ENCODE data around the gene INSIG1.

The INSIG1 gene

DNA sequence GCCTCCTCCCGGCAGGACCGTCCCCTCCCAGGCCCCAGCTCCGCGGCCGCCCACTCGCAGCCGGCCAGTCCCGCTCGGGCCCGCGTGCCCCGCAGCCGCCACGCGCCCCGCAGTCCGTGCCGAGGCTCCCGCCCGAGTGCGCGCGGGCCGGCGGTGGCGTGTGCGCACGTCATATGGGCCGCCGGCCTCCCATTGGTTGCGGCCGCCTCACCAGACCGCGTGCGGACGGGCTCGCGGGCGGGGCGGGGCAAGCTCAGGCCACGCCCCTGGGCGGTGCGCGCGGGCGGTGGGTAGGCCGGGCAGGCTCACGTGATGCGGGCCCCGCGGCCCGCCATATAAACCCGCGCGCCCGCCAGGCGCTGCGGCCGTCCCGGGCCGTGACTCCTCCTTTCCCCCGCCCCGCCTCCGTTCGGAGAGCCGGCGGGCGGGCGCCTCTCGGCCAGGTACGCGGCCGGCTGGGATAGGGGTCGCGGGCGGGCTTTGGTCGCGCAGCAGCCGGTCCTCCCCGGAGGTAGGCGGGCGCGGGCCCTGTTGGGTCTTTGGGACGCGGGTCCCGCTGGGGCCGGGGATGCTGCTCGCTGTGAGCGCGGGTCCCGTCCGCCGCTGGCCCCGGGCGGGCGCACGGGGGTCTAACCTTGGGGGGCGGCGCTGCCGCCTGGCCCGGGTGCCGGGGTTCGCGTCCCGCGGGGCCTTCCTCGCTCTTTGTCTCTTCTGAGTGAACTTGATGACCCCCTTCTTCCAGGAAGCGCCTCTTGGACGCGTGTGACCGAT is at the start of gene INSIG1:
Gene INSIG1, plus strand, starts transcription at position 362 of the 771 bp plus-strand sequence. Its CDS starts 408 bp downstream, at position 770.
- DNase-seq = peak; percentile 95

DNA sequence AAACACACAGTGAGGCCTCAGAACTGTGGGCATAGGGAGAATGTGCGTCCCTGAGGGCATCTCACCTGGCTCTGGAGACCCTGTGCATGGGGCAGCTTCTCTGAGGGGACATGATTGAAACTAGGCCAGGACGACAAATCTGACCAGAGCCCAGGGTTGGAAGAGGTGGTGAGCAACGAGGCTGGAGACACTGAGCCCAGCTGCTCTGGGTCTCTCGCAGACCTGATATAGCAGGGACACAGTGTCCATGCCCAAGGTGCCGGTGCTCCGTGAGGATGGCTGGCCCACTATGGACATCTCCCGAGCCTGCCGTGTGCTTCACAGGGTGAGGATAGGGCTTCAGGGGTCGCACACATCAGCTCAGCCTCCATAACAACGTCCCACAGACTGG is 49.3 kb upstream of the INSIG1 start:
- DNase-seq = no peak

DNA sequence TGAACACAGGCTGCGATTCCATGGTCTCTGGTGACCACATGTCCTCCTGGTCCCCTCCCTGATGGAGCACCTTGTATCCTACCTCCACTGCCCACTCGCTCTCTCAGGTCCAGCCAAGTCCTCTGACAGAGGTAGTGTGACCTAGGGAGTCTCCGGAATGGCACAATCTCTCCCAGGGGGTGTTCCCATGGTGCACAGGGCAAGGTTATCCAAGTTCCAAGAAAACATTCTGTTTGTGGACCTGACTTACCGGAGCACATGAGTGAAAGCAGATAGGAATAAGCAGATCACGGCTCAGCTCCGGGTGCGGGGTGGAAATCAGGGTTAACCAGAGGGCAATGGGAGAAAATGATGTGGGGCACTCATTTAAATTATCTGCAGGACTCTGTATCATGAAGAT is 45.8 kb upstream of the INSIG1 start:
- no peak for DNase-seq

DNA sequence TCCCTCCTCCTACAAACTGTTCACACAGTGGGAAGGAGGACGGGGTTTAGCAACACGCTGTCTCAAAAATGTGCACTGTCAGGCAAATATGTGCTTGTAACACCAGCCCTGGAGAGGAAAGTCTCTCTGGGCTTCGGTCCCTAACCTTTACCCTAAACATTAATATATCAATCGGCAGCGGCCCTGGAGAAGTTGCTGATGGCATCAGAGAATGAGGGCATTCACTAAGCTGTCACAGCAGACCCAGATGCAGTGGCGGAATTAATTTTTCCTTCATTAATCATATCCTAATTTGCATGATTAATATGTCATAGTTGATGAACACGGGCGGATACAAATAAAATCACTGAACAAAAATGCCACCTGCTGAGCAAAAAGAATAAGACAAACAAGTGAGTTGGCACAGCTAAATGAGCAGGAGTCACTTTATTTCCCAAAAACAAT is 45.2 kb upstream of the INSIG1 start:
- no peak for DNase-seq

DNA sequence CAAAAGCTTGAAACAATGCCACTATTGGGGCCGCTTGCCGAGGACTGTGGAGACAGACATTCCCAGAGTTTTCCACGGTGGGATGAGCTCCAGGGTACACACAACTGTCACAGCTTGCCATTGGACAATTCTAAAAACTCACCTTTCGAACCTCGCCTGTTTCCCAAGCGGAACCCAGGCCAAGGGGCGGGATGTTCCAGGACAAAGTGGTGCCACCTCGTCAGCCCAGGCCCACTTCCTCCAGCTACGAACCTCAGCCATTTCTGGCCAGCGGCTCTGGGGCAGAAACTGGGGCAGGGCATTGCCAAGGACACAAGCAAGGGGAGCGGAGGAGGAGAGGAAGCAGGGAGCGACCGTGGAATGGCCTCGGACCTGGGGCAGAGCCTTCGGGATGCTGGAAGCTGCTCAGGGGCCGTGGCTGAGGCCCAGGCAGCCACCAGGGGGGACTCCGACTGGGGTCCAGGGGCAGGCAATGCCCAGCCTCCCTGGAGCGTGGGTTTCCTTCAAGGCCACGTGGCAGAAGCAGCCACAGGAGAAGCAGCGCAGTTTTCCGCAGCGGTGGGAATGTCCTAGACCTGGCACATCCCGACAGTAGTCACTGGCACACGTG is 44.7 kb upstream of the INSIG1 start:
- DNase-seq = no peak

DNA sequence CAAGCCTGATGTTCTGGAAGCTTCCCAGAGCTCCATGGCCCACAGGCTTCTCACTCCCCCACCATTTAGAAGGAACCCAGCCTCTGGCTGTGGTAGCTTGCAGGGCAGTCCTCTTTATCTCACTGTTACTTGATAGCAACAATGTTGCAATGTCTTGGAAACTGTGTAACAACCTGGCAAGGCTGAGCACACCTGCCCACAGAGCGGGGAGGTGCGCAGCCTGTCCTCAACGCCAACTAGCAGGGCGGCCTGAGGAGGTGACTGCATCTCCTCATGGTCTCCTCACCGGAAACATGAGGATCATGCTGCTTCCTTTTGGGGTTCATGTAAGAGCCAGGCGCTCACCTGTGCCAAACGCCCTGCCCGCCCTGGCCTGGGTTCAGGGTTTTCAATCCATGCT is 43.7 kb upstream of the INSIG1 start:
- DNase-seq = no peak

DNA sequence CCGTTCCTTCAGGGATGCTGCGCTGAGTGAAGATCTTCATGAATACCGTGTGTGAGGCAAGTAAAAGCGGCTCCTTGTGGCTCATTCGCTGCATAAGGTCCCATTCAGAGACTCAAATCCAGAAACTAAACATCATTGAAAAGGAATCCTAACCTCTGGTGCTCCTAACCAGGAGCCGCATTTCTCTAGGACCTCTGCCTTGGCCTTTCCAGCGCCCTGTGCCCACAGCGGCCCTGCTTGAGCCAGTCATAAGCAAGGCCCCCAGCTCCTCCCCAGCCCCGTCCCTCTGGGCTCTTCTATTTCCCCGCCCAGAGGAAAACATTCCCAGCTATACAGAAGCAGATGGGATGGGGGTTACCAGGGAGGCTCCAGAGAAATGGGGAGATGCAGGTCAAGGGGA is 42.6 kb upstream of the INSIG1 start:
- no peak for DNase-seq

DNA sequence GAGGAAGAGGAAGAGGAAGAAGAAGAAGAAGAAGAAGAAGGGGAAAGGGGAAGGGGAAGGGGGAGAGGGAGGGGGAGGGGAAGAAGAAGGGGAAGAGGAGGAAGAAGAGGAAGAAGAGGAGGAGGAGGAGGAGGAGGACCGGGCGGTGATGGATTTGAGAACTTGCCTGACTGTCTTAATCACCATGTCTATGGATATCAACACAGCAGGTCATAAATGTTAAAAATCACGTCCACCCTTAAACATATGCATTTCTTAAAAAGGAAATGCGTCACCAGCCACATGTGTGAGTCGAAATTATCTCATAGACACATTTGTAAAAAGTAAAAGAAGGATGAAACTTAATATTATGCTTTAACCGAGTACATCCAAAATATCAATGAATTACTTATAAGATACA is 42.1 kb upstream of the INSIG1 start:
- no peak for DNase-seq

DNA sequence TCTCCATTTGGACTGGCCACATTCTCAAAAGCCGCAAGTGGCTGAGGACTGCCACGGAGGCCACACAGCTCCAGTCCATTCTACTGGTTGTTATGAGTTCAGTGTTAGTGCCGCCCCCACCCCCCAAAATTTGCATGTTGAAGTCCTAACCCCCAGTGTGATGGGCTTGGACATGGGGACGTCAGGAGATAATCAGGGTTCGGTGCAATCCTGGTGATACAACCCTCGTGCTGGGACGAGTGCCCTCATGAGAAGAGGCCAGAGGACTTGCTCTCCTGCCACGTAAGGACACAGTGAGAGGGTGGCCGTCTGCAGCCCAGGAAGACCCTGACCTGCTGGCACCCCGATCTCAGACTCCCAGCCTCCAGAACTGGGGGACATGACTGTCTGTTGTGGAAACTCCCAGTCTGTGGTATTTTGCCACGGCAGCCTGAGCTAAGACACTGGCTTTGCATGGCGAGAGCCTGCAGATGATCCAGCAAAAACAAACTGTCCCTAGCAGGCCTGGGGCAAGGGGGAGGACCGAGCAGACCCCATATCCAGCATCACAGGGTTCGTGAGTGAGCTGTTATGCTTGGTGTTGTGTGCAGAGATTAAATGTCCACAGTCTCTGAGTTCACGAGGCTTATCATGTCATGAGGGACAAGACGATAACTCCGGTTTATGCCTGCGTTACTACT is 41.5 kb upstream of the INSIG1 start:
- DNase-seq = no peak

DNA sequence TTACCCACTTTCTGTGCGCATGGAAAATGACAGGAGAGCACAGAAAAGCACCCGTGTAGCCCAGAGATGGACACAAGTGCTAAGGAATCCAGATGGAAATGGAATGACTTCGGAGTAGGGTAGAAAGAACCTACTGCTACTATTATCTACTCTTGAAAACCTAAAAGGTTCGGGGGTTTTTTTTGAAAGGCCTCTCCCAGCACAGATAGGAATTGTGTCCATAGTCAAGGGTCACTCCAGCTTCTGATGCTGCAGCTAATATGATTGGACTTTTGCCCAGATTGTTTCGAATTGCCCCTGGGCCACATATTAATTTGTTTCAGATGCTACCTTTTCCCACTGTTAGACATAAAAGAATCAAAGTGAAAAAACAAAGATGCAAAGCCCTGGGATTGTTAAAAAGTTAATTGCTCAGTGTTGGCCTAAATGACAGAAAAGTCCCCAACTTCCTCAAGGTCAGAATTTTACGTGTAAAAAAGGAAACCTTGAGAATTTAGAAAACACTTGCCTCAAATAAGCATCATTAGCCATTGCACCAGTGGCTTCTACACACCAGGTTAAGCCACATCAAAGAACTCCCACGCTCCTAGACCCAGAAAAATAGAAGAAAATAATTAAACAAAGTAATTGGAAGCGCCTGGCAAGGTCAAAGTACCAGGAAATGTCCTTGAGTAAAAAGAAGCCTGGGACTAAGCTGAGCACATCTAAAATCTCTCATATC is 40.8 kb upstream of the INSIG1 start:
- no peak for DNase-seq

DNA sequence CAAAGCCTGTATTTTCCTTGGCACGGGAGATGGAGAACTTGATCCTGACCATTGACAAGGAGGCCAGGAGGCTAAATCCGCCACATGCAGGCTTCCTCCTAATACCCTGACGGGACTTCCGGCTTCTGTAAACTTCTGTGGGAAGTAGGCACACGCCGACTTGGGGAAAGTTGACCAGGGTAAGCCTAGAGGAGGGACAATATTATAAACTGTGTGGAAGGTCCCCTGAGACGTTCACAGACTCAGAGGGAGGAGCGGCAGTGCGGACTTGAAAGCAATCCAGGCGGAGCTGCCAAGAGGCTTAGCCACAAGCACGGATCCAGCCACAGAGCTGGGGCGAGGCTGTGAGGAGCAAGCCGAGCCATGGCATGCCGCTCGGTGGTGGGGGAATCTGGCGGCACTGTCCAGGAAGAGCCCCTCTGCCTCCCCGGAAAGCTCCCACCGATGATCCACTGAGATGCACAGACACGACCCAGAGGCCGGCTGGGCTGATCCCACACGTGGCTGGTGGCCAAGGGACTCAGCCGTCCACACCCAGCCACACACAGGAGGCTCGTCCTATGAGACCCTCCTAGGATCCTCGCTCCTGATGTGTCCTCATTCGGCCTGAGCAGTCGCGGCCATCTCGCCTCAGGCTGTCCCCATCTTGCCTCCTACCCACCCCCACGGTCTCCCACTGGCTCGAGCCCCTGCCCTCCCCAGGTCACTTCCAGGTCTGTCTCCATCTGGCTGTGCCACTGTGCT is 40.0 kb upstream of the INSIG1 start:
- no peak for DNase-seq

DNA sequence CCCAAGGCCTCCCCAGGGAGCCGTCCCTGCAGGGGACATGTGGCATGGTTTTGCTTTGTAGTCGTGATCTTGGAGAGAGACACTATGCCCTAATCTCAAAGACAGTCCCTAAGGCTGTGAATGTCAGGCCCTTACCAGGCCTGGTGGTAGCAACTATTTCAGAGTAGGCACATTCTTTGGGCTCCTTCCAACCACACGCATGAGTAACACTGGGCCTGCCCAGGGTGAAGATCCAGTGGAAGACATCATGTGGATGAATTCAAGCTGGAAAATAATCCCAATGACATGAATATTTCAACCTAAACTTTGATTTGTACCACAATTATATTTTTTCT is 39.5 kb upstream of the INSIG1 start:
- DNase-seq = no peak

DNA sequence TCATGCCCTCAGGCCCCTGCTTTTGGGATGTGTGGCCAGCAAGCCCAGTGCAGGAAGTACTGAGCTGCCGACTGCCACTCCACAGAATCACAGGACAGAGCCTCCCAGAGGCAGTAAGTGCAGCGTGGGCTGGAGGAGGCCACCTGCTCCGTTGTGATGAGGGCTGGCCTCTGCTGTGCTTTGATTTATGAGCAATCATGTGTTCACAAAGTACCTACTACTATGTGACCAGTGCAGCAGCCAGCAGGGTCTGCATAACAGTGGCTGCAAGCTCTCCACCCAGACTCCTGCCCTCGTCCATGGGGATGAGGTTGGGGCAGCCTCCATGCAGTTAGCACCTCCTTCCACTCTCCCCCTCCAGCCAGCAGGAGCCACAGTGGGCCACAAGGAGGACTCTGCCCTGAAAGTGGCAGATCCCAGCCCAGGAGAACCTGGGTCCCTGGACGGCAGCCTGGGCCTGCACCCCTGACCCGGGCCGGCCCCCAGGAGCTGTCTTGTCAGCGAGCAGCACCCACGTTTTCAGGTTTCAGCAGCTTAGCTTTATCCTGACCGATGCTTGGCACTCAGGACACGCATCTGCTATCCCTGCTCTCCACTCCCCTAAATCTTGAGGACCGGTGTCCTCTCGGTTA is 37.7 kb upstream of the INSIG1 start:
- no peak for DNase-seq

DNA sequence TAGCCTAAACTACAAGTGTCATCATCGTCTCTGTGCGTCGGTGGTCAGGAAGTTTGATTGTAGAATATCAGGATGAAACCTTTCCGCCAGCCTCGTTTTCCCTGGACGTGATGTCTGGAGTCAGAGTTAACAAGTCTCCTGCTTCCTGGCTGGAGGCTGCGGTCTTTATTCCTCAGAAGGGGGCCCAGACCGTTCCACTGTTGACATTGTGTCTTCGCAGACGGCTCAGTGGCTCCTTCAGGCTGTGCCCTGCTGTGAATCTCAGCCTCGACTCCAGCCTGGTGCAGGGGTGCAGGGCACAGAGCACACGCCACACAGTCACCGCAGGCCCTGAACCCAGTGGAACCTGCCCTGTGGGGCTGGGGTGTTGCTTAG is 37.2 kb upstream of the INSIG1 start:
- no peak for DNase-seq

DNA sequence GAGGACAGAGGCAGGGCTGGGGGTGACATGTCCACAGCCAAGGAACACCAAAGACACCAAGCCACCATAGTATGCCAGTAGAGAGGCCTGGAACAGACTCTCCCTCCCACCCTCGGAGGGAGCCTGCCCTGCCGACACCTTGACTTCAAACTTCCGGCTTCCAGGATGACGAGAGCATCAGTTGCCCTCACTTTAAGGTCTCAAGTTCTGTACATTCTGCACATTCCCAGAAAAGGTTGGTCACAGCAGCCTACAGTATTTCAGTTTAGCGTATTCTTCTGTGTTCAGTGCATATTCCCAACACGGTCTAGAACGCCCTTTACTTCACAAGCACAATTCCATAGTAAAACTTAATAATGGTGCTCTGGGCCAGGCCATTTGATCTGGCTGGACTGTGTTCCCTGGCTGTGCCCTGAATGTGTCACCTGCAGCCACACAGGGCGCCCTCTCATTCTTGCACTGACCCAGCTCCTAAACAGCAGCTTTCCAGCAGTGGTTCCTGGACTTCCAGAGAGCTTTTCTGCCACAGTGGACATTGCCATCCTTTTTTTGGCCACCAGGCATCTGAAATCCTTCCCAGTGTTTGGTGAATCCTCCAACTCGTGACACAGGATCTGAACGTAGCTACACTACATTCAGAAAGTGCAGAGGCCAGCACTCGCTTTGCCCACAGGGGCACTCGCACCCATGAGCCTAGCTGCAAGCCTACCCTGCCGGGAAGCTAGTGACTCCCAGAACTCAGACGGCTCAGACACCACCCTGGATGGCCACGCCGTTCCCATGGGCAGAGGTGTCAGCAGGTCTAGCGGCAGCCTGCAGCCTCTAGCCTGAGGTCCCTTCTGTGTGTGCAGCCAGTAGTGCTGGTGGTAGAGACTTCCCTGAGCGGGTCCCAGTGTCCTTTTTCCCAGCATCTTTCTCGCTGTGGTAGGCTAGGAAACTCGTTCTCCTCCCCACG is 36.4 kb upstream of the INSIG1 start:
- no peak for DNase-seq

DNA sequence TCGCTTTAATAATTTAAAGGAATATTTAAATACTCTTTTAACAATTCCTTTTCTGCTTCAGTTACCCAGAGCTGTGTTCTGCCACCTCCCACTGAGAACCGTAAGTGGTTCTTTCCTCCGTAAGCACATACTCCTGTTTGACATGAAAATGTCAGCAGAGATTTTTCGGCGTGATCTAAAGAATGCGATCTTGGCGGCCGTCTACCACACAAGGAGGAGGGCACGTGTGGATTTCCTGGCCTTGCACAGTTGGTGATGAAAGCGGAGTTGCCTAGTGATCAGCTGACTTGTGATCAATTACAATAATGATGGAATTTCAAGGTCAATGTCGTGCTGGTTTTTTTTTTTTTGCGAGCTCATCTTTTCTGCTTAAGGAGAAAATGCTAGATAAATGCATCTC is 35.6 kb upstream of the INSIG1 start:
- no peak for DNase-seq

DNA sequence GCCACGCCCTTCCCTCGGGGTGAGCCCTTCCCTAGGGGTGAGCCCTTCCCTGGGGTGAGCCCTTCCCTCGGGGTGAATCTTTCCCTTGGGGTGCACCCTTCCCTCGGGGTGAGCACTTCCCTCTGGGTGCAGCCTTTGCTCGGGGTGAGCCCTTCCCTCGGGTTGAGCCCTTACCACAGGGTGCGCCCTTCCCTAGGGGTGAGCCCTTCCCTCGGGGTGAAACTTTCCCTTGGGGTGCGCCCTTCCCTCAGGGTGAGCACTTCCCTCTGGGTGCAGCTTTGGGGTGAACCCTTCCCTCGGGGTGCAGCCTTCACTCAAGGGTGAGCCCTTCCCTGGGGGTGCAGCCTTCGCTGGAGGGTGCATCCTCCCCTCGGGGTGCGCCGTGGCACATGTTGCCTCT is 34.6 kb upstream of the INSIG1 start:
- no peak for DNase-seq

DNA sequence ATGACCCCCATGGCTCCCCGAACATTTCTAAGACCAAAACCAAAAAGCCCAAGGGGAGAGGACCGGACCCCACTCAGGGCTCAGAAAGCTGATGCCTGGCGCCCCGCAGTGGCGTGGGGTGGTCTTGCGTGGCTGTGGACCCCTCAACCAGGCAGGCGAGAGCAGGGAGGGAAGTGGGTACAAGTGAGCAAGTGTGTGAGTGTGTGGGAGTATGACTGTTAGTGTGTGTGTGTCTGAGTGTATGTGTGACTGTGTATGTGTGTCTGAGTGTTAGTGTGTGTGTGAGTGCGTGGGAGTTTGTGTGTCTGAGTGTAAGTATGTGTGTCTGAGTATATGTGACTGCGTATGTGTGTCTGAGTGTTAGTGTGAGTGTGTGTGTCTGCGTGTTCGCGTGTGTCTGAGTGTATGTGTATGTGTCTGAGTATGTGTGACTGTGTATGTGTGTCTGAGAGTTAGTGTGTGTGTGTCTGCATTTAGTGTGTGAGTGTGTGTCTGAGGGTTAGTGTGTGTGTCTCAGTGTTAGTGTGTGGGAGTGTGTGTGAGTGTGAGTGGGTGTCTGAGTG is 34.0 kb upstream of the INSIG1 start:
- DNase-seq = no peak

DNA sequence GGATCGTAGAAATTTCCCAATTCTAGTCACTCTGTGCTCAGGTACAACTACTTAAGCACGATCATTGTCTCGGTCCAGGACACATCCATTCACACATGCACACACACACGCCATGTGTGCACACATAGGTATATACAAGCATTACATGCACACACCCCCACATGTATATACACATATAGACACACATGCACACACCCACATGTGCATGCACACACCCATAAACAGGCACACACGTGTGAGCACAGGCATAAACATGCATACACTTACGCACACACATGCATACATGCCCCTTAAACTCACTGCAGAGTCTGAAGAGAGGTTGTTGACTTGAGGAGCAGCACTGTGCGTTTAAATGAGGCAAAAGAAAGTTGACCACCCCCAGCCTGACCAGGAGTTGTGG is 32.5 kb upstream of the INSIG1 start:
- DNase-seq = no peak

DNA sequence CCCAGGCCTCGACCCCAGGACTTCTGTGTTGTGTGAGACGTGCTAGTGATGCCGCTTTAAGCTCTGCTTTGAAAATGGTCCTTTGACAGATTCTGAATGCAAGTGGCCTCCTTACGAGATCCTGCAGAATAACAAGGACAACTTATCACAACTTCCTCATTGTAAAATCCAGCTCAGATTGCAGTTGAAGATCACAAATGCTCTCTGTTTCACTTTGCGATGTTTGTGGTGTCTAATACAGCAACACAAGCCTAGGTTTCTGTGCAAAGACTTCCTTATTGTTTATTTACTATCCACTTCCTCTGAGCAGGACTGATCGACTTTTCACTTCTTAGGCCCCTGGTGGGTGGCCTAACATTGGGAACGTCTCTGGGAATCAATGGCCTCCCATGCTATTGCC is 31.7 kb upstream of the INSIG1 start:
- no peak for DNase-seq

DNA sequence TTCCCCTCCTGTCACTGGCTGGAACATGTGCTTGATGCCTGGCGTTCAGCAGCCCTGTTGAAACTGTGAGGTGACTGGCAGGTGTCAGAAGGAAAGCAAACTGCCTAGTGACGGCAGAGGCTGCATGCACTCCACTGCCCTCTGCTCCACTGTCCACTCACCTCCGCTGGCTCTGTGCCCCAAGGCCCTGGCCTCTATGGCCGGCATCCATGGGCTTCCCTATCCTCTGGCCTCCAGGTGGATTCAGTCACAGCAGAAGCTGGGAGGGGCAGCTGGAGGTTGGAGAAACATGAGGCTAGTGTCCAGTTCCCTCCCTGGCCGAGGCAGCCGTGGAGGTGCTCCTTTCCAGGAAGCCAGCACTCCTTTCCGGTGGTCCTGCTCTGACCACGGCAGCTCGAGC is 31.2 kb upstream of the INSIG1 start:
- DNase-seq = no peak
